Measurements from ENCODE around the gene SLIRP.
"Not testable (repeated sequence)": the region's sequence is repeated elsewhere in the genome, so short reads cannot be mapped to it uniquely, and the experiment has no call there.

SLIRP gene

GRCh38 chr14:77707724-77708408, at the start of gene SLIRP, which contains the start of gene ALKBH1:
Gene SLIRP, plus strand, starts transcription at chr14:77708103. Its CDS starts 9 bp downstream, at chr14:77708112.
Gene ALKBH1, minus strand, starts transcription at chr14:77708023. Its CDS starts 19 bp downstream, at chr14:77708004.
- peak; percentile 71 for DNase-seq

- DNase-seq: no peak
Measured at GRCh38 chr14:77659831-77660230, 48.1 kb upstream of the SLIRP start.

DNA sequence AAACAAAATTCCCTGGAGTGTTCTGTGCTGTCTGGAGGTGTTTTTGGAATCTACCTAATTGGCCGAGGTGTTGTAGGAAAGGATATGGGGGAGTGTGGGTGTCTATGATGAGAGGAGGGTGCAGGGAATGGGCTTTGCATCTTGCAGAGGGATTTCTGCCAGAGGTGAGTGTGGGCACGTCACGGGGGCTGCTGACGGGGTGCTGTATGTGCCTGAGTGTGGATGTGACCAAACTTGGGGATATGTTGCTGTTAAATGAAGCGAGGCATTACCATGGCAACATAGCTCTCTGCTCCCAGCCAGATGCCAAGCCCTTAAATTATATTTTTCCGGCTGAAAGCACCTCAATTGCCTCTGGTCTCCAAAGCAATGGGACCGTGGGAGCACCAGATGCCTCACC, 47.1 kb upstream of the SLIRP start:
- DNase-seq: peak; percentile 8

DNA sequence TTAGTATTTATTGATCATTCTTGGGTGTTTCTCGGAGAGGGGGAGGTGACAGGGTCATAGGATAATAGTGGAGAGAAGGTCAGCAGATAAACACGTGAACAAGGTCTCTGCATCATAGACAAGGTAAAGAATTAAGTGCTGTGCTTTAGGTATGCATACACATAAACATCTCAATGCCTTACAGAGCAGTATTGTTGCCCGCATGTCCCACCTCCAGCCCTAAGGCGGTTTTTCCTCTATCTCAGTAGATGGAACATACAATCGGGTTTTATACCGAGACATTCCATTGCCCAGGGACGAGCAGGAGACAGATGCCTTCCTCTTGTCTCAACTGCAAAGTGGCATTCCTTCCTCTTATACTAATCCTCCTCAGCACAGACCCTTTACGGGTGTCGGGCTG, 46.3 kb upstream of the SLIRP start:
- not testable (repeated sequence) for DNase-seq

DNA sequence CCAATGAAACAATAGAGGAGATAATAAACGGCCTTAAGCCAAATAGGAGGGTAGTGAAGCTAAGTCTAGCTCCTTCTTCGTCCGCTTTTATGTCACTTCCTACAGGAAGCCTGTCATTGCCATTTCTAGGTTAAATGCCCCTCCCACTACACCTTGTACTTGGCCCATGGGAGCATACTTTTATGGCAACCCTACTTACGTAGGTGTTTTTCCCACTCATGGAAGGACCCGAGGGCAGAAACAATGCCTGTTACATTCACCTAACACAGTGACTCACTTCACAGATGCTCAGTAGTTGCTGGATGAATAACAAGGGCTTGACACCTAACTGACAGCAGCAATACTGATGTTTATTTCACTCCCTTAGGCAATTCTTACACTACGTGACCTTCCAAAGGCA, 44.6 kb upstream of the SLIRP start:
- DNase-seq: no peak

DNA sequence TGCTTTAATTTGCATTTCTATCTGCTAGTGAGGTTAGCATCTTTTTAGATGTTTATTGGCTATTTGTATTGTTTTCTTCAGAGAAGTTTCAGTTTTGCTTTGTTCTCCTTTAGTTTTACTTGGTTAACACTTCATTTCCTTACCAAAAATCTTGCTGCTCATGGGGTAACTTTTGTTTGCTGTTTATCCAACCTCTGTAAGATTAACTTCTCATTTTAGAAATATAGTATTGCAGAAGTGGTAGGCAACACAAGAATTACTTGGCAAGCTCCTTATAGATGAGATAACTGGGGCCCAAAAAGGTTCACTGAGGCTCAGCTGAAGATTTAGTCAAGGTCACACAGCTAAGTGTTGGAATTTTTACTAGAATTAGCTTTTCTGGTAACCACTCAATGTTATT, 40.6 kb upstream of the SLIRP start:
- no peak for DNase-seq

DNA sequence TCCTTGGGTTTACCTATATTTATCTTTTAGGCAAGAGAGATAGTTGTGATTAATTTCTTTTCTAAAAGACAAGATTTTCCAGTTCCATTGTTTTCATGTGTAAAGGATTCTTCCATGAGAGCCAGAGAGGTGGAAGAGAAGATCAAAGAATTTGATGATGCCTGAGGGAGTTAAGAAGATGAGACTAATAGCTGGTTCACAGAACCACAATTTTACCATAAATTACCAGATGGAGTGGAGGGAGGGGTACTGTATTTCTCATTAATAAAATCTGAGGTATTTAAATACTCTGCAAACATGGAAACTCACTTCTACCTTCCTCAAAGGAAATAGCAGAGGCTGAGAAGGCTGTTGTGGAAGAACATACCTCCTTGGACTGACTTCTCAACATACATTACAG, 34.7 kb upstream of the SLIRP start:
- no peak for DNase-seq

GRCh38 chr14:77674931-77675330, 33.0 kb upstream of the SLIRP start:
- DNase-seq: no peak

- peak; percentile 31 for DNase-seq
Measured at GRCh38 chr14:77681196-77682157, 26.4 kb upstream of the SLIRP start.

DNA sequence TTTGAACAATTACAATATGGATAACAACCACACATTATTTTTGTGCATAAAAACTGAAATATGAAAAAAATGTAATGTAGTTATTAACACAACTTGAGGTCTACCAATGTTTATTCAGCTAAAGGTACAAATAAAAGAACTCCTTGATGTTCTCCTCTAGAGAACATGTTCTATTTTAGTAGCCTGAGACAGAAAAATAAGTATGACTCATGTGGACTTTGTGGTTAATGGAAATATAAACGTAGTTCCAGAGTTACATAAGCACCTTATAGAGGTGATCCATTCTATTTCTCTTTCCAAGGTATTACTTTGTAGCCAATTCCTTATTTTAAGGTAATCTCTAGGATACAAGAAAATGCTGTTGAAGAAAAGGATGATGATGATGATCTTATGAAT, 25.7 kb upstream of the SLIRP start:
- DNase-seq: no peak

DNA sequence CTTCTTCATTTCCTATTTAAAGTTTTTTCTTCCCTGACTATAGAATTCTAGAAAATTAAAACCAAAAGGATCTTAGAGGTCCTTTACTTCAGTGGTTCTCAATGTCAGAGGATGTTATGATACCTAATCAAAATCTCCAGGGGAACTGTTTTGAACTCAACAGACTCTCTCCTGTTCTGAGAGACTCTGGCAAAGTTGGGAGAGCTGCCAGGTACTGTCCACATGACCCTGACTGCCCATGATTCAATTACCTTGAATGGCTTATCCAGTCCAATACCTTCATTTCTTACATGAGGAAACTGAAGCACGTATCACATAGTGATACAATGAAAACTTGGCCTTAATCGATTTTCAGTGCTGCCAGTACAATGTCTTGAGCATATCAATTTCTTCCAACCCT, 16.6 kb upstream of the SLIRP start:
- DNase-seq: no peak

DNA sequence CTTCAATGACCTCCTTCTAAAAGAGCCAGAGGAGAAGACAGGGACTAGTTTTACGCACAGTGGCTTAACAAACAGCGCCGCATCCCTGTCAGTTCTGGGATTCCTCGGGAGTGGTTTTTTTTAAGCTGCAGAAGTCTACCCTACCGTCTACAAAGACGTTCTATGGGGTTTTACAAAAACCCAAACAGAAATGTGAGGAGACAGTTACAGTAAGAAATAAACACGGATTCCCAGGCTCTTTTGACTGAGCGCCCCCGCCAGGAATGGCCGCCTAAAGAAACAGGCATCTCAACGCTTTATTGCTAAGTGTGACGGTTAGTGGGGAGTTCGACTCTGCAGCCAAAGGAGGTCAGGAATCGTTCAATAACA, 564 bp upstream of the SLIRP start:
- DNase-seq: peak; percentile 29

DNA sequence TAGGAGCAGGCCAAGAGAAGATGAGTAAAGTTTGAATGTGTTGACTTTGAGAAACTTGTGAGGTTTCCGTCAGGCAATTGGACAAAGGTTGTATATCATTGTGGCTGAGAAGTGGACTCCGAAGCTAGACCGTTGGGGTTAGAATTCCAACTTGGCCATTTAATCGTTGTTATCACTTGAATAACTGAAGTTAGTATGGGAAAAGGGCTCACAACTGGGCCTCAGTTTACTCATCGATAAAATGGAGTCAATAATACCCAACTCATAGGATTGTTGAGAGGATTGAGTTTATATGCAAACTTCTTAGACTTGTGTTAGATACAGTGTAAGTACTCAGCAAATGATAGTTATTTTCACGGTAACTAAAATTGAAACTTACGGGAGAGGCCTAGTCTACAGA, 846 bp downstream of the SLIRP start:
- DNase-seq: no peak

DNA sequence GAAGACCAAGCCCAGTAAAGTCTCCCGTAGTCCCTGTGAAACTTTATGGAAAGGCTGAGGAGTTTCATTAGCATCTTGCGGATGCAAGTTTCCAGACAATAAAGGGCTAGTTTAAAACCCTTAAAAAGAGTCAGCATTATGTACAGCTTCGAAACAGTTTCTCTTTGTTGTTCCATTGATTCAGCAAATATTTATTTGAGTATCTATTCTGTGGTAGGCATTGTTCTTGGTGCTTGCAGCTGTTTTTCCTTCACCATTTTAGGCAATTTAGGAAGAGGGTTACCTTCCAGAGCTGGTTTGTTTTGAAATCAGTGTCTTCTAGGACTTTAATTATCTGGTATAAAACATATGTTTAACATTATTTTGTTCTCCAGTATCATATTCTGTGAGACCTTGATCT, 1.5 kb downstream of the SLIRP start:
- no peak for DNase-seq

DNA sequence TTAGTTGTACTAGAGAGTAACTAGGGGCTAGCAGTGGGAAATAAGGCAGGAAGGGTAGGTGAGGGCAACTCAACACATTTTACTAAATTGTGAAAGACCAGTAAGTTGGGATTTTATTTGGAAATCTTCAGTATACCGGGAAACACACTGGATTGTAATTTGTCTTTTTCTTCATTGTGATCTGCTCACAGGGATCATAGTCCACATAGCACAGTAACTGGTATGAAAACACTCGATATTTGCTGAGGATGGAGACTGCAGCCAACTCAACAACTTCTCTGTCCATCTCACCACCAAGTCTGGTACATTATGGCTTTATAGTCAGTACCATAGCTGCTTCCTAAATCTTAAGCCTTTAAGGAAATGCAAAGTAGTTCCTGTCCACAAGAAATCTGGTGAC, 2.5 kb downstream of the SLIRP start:
- DNase-seq: no peak

DNA sequence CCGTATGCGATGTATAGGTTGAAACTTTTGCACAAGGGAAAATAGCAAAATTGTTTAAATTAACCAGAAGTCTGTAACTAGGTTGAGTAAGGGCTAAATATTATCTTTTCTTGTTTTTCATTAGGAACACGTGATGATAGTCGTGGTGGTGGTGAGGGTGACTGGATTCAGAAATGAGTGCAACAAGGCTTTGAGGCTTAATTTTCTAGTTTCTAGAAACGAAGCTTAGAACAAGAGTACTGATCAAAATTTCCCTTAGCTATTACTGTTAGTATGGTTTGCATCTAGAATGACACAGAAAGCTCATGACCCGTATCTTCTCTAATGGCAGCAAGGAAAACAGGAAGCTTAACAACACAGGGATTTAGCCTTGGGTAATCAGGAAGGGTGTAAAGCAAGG, 7.0 kb downstream of the SLIRP start:
- DNase-seq: no peak

DNA sequence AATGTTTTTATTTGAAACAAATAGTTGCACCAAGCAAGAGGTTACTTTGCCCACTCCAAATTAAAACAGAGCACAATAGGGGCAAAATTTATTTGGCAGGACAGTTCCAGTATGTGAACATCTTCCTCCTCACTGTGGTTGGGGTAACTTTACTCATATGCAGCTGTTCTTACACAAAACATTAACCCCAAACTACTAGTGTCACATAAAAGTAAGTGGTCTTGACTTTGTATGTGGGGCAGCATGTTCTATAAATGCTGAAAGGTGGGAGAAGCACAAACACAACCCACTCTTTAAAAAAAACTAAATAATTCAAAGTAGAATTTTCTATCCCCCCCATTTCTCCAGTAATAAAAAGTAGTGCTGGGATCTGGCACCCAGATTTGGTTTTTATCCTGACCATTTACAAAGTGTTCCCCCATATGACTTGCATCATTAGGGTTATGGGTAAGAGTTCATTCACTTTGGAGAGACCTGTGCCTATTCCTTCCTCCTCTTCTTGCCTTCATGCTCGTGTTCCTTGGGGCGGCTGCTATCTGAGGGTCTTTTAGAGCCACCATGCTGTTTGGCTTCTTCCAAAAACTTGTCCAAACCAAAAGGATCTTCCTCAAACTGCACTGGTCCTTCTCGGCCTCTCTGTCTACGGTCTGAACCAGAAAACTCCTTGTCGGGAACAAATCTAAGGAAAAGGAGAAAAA, 9.9 kb downstream of the SLIRP start:
- DNase-seq: no peak

GRCh38 chr14:77721437-77721836, 13.5 kb downstream of the SLIRP start:
- DNase-seq: no peak

DNA sequence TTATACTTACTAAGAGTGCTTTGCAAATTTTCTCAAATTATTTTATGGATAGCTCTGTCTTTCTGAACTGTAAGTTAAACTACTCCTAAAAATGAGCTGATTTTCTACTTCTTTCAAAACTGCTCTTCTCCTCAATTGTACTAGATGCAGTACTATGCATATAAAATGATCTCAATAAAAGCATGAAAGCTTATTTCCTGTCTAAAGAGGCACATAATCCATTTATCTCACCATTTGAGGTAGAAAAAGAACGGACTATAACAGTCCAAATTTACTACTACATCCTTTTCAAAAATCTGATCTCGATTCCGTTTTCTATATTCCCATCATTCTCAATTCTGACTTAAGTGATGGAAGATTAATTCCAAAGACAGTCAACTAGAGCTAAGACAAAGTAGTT, 14.4 kb downstream of the SLIRP start:
- no peak for DNase-seq

DNA sequence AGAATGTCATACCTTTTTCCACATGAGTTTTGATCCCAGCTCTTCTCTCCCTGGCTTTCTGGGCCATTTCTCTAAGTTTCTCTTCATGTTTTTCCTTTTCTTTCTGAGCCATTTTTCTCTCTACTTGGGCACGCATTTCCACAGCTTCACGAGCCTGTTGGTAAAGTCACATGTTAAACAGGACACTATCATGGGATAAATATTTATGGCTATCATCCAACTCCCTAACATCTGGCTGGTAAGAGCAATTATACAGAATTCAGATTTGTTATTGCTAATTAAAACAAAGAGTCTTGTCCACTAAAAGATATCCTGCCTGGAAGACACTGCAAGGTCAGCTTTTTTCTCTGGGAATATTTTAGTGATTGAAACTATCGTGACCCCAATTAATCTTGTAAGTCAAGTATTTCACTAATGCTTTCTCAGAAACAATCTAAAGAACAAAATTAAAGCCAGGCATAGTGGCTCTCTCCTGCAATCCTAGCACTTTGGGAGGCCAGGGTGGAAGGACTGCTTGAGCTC, 23.1 kb downstream of the SLIRP start:
- no peak for DNase-seq

- DNase-seq: no peak
Measured at GRCh38 chr14:77738559-77739250, 30.8 kb downstream of the SLIRP start.

DNA sequence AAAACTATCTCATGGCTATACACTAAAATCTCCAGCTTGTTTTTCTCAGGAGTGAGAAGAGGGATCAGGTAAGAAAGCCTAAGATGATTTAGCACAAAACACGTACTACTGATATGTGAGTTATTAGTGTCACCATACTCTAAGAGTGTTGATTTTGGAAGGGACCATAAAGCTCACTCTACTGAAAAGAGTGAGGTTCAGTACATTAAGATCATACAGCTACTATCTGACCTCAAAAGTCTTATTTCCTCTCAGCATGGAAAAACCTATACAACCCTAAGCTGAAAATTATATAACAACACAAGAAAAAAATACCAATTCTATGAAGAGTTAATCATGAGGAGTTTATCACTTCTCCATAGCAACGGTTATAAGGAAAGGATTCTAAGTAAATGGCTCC, 33.5 kb downstream of the SLIRP start:
- DNase-seq: no peak
